Astrocyte (in vitro differentiated cells and primary cell): ENCODE measurements around the gene GRIK1. TPM values are rescaled to one million over a fixed set of nuclear protein-coding genes. Genes with fewer than 3 reads are reported as not detected.

Experiments
- DNase-seq: peaks from one replicate; pipeline ENCODE4 v3.0.0-alpha.2; 2010; ENCODE audit warnings: low read depth
- FAIRE-seq: peaks from 2 replicates; lab custom pipeline; 2011; peaks lifted over from hg19 to GRCh38; lab: Jason Lieb, UNC
- H2AFZ ChIP-seq: 2 replicates; pipeline ENCODE4 v1.6.0; 2012; ENCODE audit warnings: low read depth, low read length, inconsistent platforms
- H3K27ac ChIP-seq: 2 replicates; pipeline ENCODE4 v1.5.1; 2011; ENCODE audit warnings: low read depth, low read length, inconsistent platforms
- H3K27me3 ChIP-seq: 2 replicates; pipeline ENCODE4 v1.6.0; 2011; ENCODE audit warnings: low read length, inconsistent platforms; ENCODE audit not compliant: insufficient read depth
- H3K36me3 ChIP-seq: 2 replicates; pipeline ENCODE4 v1.5.1; 2011; ENCODE audit warnings: low read length, inconsistent platforms; ENCODE audit not compliant: insufficient read depth
- H3K4me1 ChIP-seq: 2 replicates; pipeline ENCODE4 v1.5.1; 2011; ENCODE audit warnings: low read length, inconsistent platforms; ENCODE audit not compliant: insufficient read depth
- H3K4me2 ChIP-seq: 2 replicates; pipeline ENCODE4 v1.6.0; 2012; ENCODE audit warnings: low read length, inconsistent platforms
- H3K4me3 ChIP-seq: 2 replicates; pipeline ENCODE4 v1.5.1; 2011; ENCODE audit warnings: low read depth, mild to moderate bottlenecking, low read length, inconsistent platforms; ENCODE audit not compliant: insufficient read depth
- H3K79me2 ChIP-seq: 2 replicates; pipeline ENCODE4 v1.6.0; 2012; ENCODE audit warnings: mild to moderate bottlenecking, low read length, inconsistent platforms; ENCODE audit not compliant: insufficient read depth
- H3K9ac ChIP-seq: 2 replicates; pipeline ENCODE4 v1.6.0; 2012; ENCODE audit warnings: mild to moderate bottlenecking, low read length, inconsistent platforms
- H3K9me3 ChIP-seq: 2 replicates; pipeline ENCODE4 v1.5.1; 2012; ENCODE audit warnings: low read depth, mild to moderate bottlenecking, low read length, inconsistent platforms; ENCODE audit not compliant: insufficient read depth
- H4K20me1 ChIP-seq: 2 replicates; pipeline ENCODE4 v1.6.0; 2012; ENCODE audit warnings: low read length, inconsistent platforms; ENCODE audit not compliant: insufficient read depth
- H3K27ac Mint-ChIP-seq: one replicate; pipeline ENCODE4 v1.8.0; 2021; ENCODE audit warnings: mild to moderate bottlenecking, mixed read lengths; ENCODE audit not compliant: unreplicated experiment
- H3K27me3 Mint-ChIP-seq: one replicate; pipeline ENCODE4 v1.8.0; 2021; ENCODE audit warnings: low read depth, mixed read lengths; ENCODE audit not compliant: unreplicated experiment
- H3K36me3 Mint-ChIP-seq: one replicate; pipeline ENCODE4 v1.8.0; 2021; ENCODE audit warnings: low read depth, mixed read lengths; ENCODE audit not compliant: unreplicated experiment
- H3K4me1 Mint-ChIP-seq: one replicate; pipeline ENCODE4 v1.8.0; 2021; ENCODE audit warnings: low read depth, mixed read lengths; ENCODE audit not compliant: unreplicated experiment
- H3K4me3 Mint-ChIP-seq: one replicate; pipeline ENCODE4 v1.8.0; 2021; ENCODE audit warnings: mild to moderate bottlenecking, moderate library complexity, mixed read lengths; ENCODE audit not compliant: unreplicated experiment
- H3K9me3 Mint-ChIP-seq: one replicate; pipeline ENCODE4 v1.8.0; 2021; ENCODE audit warnings: mild to moderate bottlenecking, mixed read lengths; ENCODE audit not compliant: unreplicated experiment
- EZH2 ChIP-seq: IDR thresholded peaks from 2 replicates; pipeline ENCODE4 v1.6.1; 2012; ENCODE audit warnings: mild to moderate bottlenecking, low read length, inconsistent platforms; ENCODE audit not compliant: insufficient read depth
- total RNA-seq: library from RNA; stranded (reverse); gene quantifications from 2 replicates; pipeline ENCODE4 v1.2.1, GENCODE V29; 2021
- TF ChIP-seq, protein P1 (sequence below): IDR thresholded peaks from 2 replicates; pipeline ENCODE4 v1.5.1; 2011; ENCODE audit warnings: low read depth, mild to moderate bottlenecking, inconsistent platforms, low read length, moderate library complexity; ENCODE audit not compliant: insufficient read depth

Gene GRIK1
- total RNA-seq, 1 donor from 2014 or later = not detected

DNA sequence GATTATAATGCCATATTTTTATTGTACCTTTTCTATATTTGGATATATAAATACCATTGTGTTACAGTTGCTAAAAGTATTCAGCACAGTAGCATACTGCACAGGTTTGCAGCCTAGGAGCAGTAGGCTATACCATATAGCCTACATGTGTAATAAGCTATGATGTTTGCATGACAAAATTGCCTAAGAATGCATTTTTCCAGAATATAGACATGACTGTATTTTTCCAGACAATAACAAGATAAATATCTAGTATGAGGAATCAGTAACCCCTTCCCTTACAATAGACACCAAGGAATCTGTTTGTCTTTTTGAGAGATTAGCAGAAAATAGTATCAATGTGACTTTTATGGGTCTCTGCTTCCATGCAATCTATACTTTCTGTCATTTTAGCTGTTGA is 228.6 kb downstream of the GRIK1 start:
- Histone ChIP-seq H3K79me2 (no peaks in the 10 kb centered on the region), H4K20me1 (no peaks in the 10 kb centered on the region), H3K4me1 (no peaks in the 10 kb centered on the region), H3K9me3 (no peaks in the 10 kb centered on the region), H3K27ac (no peak overlapping the region), H3K27me3 (no peaks in the 10 kb centered on the region), H3K36me3 (no peaks in the 10 kb centered on the region), H2AFZ (no peak overlapping the region), H3K4me2 (no peak overlapping the region), H3K4me3 (no peak overlapping the region), H3K9ac (no peak overlapping the region)
- H3K36me3 Mint-ChIP-seq = peaks cover 1% of the 10 kb centered on the region
- DNase-seq (no peak), FAIRE-seq (no peak)
- H3K4me1 Mint-ChIP-seq = no peaks in the 10 kb centered on the region
- no peaks in the 10 kb centered on the region for H3K9me3 Mint-ChIP-seq
- TF ChIP-seq, protein P1, sequence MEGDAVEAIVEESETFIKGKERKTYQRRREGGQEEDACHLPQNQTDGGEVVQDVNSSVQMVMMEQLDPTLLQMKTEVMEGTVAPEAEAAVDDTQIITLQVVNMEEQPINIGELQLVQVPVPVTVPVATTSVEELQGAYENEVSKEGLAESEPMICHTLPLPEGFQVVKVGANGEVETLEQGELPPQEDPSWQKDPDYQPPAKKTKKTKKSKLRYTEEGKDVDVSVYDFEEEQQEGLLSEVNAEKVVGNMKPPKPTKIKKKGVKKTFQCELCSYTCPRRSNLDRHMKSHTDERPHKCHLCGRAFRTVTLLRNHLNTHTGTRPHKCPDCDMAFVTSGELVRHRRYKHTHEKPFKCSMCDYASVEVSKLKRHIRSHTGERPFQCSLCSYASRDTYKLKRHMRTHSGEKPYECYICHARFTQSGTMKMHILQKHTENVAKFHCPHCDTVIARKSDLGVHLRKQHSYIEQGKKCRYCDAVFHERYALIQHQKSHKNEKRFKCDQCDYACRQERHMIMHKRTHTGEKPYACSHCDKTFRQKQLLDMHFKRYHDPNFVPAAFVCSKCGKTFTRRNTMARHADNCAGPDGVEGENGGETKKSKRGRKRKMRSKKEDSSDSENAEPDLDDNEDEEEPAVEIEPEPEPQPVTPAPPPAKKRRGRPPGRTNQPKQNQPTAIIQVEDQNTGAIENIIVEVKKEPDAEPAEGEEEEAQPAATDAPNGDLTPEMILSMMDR = no peak
- no peak for TF ChIP-seq EZH2
- no peaks in the 10 kb centered on the region for H3K27me3 Mint-ChIP-seq
- H3K27ac Mint-ChIP-seq = no peak overlapping the region
- H3K4me3 Mint-ChIP-seq = no peak overlapping the region

DNA sequence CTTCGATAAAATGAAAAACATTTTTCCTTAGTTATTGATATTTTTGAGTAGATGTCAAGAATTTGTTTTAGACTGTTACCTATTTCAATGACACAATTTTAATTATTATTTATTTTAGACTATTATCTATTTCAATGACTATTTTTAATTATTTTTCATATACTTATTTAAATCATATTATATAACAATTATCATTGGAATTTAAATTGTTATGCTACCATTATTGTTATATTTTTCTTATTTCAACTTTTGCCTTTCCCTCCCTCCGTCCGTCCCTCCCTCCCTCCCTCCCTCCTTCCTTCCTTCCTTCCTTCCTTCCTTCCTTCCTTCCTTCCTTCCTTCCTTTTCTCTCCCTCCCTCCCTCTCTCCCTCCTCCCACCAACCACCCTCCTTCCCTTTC is 229.3 kb downstream of the GRIK1 start:
- no peak for DNase-seq
- Histone ChIP-seq H3K27ac (no peak overlapping the region), H3K4me1 (no peaks in the 10 kb centered on the region), H3K4me2 (no peak overlapping the region), H3K36me3 (no peaks in the 10 kb centered on the region), H3K79me2 (no peaks in the 10 kb centered on the region), H4K20me1 (no peaks in the 10 kb centered on the region), H2AFZ (no peak overlapping the region), H3K9me3 (no peaks in the 10 kb centered on the region), H3K4me3 (no peak overlapping the region), H3K27me3 (no peaks in the 10 kb centered on the region), H3K9ac (no peak overlapping the region)
- Mint-ChIP-seq H3K9me3 (no peaks in the 10 kb centered on the region), H3K4me1 (no peaks in the 10 kb centered on the region), H3K4me3 (no peak overlapping the region), H3K27me3 (no peaks in the 10 kb centered on the region), H3K27ac (no peak overlapping the region), H3K36me3 (no peaks in the 10 kb centered on the region)
- FAIRE-seq = no peak
- TF ChIP-seq EZH2 = no peak
- TF ChIP-seq, protein P1 = no peak

DNA sequence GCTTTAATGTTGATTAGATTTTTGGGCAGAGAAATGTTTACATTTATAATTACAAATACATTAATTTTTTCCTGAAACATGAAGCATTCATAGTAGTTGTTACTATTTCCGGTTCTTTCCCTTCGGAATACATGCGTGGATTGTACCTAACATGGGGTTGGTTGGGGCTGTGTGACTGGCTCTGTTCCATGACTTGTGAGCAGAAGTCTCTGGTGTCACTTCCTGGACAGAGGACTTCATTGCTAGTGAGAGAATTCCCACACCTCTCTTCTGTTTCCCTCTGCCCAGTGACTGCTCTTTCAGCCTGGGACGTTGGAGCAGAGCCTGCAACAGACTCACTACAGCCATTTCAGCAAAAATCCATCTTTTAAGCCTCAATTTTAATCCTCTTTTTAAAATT is 231.4 kb downstream of the GRIK1 start:
- Histone ChIP-seq H3K27me3 (no peaks in the 10 kb centered on the region), H3K4me2 (no peak overlapping the region), H3K9me3 (no peaks in the 10 kb centered on the region), H4K20me1 (no peaks in the 10 kb centered on the region), H3K4me1 (no peaks in the 10 kb centered on the region), H3K4me3 (no peak overlapping the region), H2AFZ (no peak overlapping the region), H3K79me2 (no peaks in the 10 kb centered on the region), H3K27ac (no peak overlapping the region), H3K9ac (no peak overlapping the region), H3K36me3 (no peaks in the 10 kb centered on the region)
- no peaks in the 10 kb centered on the region for H3K4me1 Mint-ChIP-seq
- FAIRE-seq (no peak), DNase-seq (no peak)
- TF ChIP-seq, protein P1 = no peak
- TF ChIP-seq EZH2 = no peak
- no peak overlapping the region for H3K4me3 Mint-ChIP-seq
- H3K27me3 Mint-ChIP-seq = no peaks in the 10 kb centered on the region
- H3K36me3 Mint-ChIP-seq = no peaks in the 10 kb centered on the region
- H3K9me3 Mint-ChIP-seq = no peaks in the 10 kb centered on the region
- H3K27ac Mint-ChIP-seq = no peak overlapping the region
